Stimulated activated CD4-positive, alpha-beta T cell treated with anti-CD3 and anti-CD28 coated beads, Interleukin-15, amount 100 ng/mL, for 1 hour (primary cell): Measurements from ENCODE around the gene SRC.

Experiments
- DNase-seq, 2 donors: peaks; one replicate each; pipeline ENCODE4 v3.0.0-alpha.2; 2020; ENCODE audit warnings: low read depth in 1 of 2, low spot score in 1 of 2

SRC gene

DNA sequence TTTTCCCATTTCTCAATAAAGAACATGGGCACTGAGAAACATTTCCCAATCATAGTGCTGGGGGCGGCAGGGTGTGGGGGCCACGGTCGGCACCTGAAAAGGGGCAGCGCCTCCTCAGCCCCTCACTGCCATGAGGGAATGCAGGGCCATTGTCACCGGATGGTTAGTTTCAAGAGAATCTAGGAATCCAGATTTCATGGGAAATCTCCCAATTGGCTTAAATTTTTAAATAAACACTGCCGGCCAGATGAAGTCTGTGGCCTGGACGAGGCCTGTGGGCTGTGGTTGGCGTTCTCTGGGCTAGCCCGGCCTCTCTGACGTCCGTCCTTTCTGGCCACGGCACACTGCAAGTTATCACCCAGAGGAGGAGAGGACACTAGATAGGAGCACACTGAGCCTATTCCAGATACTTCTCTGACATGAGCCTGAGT, 30.9 kb upstream of the SRC start:
- DNase-seq = no peak

DNA sequence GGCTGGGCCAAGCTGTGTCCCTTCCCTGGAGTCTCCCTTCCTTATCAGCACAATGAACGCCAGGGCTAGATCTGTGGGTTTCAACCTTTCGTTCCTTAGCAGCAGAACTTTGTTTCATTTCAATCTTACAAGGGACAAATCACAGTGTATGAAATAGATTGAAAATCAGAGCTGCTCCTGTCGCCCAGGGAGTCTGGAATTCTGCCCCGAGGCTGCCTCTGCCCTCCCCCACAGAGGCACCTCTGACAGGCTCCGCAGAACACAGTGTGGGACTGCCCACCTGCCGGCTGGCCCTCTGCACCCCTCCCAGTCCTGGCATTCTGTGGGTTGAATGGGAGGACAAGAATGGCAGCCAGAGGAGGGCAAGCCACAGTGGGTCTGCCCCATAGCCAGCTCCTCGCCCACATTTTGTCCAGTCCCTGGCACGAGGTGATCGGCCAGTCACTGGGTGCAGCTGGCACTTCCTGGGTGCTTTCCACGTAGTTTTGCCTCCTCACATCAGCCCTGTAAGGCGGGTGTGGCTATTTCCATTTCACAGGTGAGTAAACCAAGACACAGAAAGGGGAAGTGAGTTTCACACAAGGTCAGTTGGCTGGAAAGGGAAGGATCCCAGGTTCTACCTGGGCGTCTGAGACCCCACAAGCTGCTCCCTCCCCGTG, 30.4 kb upstream of the SRC start:
- DNase-seq = no peak

DNA sequence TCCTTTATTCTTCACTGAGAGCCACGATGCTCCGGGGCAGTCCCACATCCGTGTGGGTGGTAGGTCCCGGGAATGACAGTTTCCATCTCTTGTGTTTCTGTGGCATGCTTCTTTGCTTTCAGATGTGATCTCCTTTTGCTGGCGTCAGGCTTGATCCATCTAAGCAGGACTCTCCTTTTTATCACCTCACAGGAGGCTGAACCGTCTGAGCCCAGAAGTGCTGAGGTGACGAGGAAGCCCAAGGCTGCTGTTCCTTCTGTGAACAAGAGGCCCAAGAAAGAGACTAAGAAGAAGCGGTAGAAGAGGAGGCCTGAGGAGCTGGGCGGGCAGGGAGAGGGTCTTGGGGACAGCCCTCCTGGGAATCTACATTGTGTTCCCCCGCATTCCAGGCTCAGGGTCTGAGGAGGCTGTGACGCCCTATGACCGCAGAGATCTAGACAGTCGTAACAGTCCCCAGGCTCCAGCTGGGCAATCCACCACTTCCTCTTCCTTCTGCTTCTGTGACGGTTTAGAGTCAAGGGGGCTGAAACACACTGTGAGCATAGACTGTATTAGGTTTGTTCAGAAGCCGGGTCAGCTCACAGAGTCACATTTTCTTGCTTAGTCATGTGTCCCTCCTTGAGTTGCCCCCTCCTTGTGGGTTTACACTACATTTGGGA, 29.7 kb upstream of the SRC start:
- no peak for DNase-seq

DNA sequence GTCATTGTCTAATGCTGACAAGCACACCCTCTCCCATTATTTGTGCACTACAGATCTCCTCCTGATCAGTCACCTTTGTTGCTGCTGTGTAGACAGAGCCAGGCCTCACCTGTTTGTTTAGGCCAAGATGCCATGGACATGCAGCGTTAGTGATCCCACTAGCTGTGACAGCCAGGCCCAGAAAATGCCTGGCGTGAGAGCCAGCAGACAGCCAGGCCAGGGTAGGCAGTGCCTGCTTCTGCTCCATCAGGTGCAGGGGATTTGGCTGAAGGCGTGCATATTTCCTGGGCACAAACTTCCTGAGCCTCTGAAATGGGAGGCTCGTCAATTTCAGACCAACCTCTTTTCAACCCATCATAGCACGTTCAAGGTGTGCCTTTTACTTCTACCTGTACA, 29.2 kb upstream of the SRC start:
- DNase-seq = no peak

DNA sequence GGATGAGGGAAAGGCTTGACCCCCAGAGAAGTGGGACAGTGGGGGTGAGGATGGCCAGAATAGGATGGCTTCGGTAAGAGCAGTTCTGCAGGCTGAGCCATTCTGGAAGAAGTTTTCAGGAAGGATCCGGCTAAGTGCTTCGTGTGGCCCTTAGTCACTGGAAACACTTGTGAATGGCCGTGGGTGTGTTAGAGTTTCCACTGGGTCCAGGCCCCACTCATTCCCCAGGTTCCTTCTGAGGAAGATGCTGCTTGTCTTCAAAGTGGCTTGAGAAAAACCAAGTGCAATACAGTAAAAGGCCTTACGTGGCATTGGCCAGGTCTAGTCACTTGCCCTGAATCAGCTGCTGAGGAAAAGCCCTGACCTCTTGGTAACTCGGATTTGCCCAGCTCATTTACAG, 28.6 kb upstream of the SRC start:
- DNase-seq = no peak

DNA sequence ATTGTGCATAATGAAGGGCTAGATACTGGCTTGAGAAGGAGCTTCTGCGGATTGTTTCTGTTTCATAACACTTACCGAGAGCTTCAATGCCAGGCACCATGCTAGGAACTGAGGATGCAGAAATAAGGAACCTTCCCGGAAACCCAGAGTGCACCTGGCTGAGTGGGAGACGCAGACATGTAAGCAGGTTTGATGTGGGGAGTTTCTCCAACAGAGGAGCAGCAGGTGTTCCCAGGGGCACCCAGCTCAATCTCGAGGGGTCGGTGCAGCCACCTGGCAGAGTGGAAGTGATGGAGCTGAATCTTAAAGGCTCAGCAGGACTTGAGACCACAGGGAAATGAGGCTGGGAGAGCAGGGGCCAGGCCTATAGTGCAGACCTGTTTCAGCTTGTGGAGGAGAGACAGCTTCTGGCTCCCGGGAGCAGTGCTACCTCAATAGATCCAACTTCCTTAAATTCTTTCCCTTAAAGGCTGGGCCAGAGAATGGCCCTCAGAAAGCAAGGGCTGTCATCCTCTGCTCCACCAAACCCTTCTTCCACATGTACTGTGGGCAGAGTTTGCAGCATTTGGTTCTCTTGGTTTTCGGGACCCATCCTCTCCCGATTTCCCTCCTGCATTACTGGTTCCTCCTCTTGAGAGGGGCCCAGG, 27.8 kb upstream of the SRC start:
- DNase-seq = no peak

DNA sequence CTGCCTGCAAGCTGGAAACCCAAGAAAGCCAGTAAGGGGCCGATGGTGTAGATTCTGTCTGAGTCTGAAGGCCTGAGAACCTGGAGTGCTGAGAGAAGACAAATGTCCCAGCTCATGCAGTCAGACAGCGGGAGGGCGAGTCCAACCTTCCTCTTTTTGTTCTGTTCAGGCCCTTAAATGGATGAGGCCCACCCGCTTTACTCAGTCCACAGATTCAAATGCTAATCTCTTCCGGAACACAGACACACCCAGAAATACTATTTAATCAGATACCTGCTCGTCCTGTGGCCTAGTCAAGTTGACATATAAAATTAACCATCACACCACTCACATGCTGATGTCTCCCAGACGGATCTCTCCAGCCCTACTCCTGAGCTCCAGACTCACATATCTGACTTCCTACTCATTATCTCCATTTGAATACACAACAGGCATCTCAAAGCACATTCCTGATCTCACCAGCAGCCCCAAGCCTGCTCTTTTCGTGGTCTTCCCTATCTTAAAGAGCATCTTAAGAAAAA, 26.7 kb upstream of the SRC start:
- DNase-seq = no peak

DNA sequence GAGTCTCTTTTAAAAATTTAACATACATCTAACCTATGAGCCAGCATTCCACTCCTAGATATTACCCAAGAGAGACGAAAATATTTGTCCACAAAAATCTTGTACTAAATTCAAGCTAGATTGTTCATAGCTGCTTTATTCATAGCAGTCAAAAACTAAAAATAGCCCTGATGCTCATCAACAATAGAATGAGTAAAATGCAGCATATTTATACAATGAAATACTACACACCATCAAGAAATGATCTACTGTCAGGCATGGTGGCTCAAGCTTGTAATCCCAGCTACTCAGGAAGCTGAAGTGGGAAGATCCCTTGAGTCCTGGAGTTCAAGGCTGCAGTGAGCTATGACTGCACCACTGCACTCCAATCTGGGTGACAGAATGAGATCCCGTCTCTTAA, 22.0 kb upstream of the SRC start:
- no peak for DNase-seq

DNA sequence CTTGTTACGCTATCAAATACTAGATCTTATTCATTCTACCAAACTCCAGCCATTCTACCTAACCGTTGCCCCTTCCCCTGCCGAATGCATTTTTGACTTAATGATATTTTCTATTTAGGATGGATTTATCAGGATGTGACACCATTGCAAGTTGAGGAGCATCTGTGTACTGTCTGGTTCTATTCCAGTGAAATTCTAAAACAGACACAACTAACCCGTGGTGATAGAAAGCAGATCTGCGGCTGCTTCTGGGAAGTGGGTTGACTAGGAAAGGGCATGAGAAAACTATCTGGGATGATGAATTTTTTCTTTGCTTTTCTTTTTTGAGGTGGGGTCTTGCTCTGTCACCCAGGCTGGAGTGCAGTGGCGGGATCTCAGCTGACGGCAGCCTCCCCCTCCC, 20.7 kb upstream of the SRC start:
- no peak for DNase-seq

DNA sequence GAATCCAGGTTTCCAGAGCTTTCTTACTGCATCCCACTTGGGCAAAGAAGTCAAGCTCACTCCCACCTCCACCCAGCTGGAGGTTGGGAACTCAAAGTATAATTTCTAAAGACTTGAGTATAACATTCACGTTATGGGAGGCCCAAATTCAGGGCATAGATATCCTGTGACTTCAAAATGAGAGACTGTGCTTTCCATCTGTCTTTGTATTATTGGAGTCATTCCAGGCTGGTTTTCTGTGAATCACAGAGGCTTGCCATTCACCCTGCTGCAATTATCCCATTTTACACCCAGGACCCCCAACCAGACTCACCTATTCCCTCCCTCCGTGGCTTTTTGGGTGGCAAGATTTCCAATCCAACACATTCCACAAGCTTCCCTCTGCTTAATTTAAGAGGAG, 19.3 kb upstream of the SRC start:
- DNase-seq = no peak

DNA sequence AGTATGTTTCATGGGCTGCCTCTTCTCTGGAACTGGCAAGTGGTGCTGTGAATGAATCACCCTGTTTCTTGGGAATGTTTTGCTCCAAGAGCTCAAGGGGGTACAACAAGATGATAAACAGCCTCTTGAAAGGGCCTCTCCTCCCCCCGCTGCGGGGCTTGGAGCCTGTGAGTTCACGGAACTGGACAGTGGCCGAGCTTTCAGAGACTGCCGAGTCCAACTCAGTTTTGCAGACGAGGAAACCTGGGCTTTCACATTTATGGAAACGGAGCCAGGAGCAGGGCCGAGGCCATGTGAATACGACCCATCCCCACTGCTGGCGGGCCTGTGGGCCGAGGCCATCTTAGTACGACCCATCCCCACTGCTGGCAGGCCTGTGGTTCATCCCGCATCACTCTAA, 18.2 kb upstream of the SRC start:
- no peak for DNase-seq

DNA sequence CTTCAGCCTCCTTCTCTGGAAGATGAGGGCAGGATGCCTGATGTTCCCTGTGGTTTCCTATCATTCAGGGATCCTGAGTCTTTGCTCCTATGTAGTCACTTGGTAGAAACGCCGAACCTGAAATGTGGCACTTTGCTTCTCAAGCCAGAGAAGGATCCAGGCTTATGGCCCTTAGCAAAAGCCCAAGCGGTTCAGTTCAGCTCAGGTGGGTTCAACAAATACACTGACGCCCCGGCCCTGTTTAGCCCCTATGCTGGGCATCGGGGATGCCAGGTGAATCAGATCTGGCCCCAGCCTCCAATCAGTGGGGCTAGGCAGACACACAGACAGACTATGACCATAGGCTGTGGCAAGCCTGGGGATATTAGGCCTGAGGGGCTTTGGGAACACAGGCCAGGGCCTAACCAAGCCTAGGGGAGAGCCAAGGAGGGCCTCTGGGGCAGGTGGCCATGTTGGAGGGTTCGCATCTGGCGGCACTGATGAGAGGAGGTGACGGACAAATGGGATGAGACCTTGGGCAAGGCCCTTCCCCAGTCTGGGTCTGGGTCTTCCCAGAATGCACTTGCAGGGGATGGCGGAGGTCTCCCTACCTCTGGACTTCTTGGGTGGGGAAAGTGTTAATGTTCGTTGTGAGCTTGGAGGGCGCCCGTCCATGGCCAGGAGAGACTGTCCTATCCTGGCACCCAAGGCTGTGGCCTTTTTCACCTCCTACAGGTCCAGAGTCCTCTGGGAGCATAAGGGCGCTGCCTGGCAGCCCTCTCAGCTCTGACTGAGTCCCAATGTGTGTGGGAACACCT, 17.6 kb upstream of the SRC start:
- no peak for DNase-seq

DNA sequence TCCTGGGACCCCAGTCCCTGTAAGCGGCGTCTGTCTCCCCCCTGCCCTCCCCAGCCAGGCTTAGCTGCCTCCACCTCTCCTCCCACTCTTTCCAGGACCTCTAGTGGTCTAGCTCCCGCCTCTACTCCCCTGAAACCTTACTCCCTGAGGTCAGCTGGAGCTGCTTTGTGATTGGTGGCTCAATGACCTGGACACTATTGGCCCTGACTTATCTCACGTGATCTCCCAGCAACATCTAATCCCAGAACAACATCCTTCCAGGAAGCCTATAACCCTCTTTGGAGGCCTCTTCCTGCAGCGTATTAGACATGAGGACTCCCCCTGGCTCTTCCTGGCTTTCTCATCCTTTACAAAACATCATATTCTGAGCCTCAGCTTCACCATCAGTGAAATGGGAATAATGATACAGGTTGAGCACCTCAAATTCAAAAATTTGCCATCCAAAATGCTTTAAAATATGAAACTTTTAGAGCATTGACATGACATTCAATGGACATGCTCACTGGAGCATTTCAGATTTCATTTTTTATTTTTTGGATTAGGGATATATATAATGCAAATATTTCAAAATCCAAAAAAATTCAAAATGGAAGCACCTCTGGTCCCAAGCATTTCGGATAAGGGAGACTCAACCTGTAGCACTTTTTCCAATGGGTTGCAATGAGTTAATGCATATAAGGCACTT, 16.3 kb upstream of the SRC start:
- DNase-seq = no peak

DNA sequence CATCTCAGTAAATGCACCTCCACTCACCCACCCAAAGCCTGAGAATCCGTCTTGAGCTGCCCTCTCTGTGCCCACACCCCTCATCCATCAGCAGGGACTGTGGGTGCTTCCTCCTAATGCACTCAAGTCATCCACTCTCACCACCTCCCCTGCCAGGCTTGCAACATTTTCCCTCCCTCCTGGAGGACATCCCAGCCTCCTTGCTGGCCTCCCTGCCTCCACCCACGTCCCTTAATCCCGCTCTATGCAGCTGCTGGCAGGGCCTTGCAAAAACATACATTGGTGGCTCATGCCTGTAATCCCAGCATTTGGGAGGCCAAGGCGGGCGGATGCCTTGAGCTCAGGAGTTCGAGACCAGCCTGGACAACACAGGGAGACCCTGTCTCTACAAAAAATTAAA, 15.6 kb upstream of the SRC start:
- DNase-seq = no peak

DNA sequence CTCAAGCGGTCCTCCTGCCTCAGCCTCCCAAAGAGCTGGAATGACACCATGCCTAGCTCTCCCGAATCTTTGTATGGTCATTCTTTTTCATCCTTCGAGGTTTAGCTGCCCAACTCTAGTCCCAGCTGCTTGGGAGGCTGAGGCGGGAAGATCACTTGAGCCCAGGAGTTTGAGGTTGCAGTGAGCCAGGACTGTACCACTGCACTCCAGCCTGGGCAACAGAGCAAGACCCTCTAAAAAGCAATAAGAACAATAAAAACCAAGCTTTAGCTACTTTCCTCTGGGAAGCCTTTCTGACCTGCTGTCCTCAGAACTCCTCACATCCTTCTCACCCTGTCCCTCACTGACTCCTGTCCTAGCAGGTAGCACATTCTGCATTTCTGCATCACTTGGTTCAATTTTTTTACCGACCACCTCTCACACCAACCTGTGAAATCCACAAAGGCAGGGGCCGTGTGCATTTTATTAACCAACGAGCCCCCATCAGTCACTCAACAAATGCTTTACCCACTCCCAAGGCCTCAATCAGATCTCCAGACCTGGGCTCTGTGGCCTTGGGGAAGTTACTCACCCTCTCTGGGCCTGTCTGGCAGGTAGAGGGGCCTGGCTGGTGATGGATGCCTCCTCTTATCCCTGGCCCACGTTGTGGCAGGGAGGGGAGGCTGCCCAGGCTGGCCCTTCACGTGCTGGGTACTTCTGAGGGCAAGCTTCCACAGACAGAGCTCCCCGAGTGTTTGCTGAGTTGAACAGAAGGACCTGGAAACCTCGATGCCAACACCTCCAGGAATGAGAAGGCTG, 14.7 kb upstream of the SRC start:
- no peak for DNase-seq

DNA sequence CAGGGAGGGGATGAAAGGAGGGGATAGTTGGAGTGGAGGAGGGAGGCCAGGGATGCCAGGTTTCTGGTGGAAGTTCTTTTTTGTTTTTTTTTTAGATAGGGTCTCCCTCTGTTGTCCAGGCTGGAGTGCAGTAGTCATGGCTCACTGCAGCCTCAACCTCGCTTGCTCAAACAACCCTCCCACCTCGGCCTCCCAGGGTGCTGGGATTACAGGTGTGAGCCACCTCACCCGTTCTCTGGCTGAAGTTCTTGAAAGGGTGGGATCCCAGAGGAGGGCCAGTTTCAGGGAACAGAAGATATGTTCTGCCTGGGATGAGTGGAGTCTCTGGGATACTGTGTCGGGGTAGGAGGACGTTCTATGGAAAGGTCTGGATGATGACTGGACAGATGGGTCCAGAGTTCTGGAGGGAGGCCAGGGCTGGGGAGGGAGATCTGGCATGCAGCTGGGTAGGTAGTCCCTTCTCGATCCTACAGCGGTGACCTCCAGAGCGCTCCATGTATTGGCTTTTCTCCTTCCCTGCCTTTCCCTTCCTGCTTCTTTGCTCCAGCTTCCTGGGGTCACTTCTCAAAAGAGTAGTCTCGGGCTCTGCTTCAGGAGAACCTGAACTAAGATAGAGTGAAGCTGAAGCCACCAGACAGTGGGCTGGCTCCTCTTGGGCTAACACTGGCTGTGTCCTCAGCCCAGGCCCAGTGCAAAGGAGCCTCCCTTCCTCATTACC, 12.7 kb upstream of the SRC start:
- DNase-seq = no peak

DNA sequence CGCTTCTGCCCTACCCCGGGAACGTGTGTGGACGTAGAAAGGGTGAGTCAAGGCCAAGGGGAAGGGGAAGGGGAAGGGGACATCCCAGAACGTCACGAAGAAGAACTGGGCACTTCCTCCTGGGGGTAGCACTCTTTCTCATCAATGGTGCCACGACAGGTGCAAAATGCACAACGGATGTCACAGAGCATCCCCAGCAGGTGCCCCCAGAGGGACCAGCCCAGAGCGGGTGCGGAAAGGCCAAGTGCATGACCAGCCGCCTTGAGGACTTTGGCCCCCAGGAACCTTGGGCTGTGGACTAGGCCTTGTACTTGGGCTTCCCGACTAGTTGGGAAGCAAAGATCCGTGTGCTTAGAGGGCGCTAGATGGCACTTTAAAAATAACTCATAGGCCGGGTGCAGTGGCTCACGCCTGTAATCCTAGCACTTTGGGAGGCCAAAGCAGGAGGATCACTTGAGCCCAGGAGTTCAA, 12.1 kb upstream of the SRC start:
- no peak for DNase-seq

DNA sequence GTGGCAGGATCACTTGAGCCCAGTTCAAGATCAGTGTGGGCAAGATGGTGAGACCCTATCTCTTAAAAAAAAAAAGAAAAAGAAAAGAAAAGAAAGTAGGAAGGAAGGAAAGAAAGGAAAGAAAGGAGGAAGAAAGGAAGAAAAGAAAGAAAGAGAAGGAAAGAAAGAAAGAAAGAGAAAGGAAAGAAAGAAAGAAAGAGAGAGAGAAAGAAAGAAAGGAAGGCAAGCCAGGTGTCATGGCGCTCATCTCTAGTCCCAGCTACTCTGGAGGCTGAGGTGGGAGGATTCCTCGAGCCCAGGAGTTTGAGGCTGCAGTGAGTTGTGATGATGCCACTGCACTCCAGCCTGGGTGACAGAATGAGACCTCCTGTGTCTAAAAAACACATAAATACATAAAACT, 11.5 kb upstream of the SRC start:
- no peak for DNase-seq

DNA sequence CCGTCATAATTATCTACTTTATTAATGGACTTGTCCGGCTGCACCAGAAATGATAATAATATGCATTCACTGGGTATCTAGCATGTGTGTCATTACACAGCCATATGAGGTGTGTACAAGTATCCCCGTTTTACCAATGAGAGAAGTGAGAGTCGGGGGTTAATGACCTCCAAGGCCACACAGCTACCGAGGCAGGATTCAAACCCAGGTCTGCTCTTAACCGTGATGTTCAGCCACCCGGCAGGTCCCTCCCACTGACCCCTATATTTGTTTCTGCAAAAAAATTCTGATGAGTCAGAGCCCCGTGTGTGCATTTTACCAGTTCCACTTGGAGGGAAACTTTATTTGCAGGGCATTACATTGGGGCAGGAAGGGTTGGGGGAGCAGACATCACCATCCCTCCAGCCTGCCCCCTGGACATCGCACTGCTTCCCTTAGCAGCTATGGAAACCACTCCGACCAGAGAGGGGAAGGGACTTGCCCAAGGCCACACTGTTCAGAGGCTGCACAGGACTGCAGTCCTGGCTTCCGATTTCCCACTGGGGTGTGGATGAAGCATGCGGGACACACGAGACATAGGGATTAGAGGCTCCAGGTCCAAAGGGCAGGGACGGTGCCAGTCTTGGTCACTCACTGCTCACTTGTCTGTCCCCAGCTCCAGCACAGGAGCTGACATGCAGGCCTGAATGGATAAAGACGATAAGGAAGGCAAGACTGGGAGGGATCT, 10.1 kb upstream of the SRC start:
- no peak for DNase-seq
